Measurements from ENCODE around the gene TMC1.

GRCh38 chr9:72576087-72576486 is 54.7 kb downstream of the TMC1 start:
- TF ChIP-seq, protein P1, sequence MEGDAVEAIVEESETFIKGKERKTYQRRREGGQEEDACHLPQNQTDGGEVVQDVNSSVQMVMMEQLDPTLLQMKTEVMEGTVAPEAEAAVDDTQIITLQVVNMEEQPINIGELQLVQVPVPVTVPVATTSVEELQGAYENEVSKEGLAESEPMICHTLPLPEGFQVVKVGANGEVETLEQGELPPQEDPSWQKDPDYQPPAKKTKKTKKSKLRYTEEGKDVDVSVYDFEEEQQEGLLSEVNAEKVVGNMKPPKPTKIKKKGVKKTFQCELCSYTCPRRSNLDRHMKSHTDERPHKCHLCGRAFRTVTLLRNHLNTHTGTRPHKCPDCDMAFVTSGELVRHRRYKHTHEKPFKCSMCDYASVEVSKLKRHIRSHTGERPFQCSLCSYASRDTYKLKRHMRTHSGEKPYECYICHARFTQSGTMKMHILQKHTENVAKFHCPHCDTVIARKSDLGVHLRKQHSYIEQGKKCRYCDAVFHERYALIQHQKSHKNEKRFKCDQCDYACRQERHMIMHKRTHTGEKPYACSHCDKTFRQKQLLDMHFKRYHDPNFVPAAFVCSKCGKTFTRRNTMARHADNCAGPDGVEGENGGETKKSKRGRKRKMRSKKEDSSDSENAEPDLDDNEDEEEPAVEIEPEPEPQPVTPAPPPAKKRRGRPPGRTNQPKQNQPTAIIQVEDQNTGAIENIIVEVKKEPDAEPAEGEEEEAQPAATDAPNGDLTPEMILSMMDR (tag by site-specific recombination; IDR thresholded peaks at IDR 0.05) = no peak
- TF ChIP-seq ZFP41 (tag by site-specific recombination; IDR thresholded peaks at IDR 0.05; ENCODE audit: borderline replicate concordance) (no peak), ZNF146 (tag by site-specific recombination; IDR thresholded peaks at IDR 0.05) (no peak), ZNF548 (tag by site-specific recombination; IDR thresholded peaks at IDR 0.05) (no peak), ZNF530 (tag by site-specific recombination; IDR thresholded peaks at IDR 0.05; ENCODE audit: low read depth) (no peak), YY1 (tag by site-specific recombination; IDR thresholded peaks at IDR 0.05) (no peak)
- TF ChIP-seq, protein P2, sequence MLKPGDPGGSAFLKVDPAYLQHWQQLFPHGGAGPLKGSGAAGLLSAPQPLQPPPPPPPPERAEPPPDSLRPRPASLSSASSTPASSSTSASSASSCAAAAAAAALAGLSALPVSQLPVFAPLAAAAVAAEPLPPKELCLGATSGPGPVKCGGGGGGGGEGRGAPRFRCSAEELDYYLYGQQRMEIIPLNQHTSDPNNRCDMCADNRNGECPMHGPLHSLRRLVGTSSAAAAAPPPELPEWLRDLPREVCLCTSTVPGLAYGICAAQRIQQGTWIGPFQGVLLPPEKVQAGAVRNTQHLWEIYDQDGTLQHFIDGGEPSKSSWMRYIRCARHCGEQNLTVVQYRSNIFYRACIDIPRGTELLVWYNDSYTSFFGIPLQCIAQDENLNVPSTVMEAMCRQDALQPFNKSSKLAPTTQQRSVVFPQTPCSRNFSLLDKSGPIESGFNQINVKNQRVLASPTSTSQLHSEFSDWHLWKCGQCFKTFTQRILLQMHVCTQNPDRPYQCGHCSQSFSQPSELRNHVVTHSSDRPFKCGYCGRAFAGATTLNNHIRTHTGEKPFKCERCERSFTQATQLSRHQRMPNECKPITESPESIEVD (tag by site-specific recombination; IDR thresholded peaks at IDR 0.05) = no peak
